HG03432 (cell line): Measurements from ENCODE around the gene NLRP13.
"Not testable (repeated sequence)": the region's sequence is repeated elsewhere in the genome, so short reads cannot be mapped to it uniquely, and the experiment has no call there.

Experiments
- ATAC-seq: cut with Tn5 transposase; IDR thresholded peaks from one replicate; pipeline ENCODE4 v1.9.1; 2021; ENCODE audit warnings: mild to moderate bottlenecking, moderate library complexity; ENCODE audit not compliant: unreplicated experiment

NLRP13 gene

DNA sequence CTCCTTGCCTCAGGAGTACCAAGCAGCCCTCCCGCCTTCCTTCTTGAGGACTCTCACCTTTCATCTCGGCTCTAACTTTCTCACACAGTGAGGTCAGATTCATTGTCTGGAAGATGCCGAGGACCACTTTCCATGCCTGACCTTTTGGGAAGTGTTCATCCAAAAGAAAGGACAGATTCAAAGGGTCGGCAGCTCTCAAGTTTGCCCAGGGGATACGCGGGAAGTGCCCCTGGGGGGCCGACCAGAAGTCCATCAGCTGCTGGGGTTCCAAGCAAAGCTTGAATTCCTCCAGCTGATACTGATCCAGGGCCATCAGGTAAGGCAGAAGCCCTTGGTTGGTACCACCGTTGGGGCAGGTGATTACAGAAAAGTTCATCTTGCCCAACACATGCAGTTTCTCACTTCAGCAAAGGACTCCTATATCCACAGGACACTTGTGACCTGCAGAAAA, at the start of gene NLRP13:
TSS of gene NLRP13 (minus strand) at position 401 of the 451 bp plus-strand sequence. CDS start at position 376, 25 bp downstream.
- no peak for ATAC-seq

DNA sequence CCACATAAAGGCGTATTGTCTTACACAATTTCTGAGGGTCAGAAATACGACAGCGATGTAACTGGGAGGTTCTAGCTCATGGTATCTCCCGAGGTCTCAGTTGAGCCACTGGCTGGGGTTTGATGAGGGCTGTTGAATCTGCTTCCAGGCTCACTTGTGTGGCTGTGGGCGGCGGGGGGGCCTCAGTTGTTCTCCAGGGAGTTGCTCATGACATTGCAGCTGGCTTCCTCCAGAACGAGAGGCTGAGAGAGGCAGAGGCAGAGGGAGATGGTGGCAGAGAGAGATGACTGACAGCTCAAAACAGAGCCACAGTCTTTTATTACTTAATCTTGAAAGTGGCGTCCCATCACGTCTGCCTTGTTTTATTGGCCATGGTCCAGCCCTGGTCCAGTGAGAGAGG, 48.3 kb upstream of the NLRP13 start:
- ATAC-seq: no peak

DNA sequence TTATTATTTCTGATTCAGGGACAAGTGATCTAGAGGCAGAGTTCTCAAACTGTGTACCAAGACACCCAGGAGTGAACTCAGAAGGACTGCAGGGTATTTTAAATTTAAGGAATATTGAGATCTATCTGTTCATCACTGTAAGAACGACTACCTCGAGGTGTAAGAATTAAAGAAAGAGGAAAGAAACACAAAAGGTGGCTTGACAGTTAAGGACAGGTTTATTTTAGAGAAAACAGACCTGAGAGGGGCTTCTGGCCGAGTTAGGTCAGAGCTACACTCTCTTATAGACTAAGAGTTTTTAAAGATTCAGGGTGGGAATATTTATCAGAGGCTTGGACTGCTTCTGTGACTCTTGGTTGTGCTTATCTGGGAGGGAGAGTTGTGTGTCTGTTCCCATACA, 41.8 kb upstream of the NLRP13 start:
- no peak for ATAC-seq

- ATAC-seq: no peak
Measured at GRCh38 chr19:55962186-55962585, 30.1 kb upstream of the NLRP13 start.

GRCh38 chr19:55959996-55960675, 28.0 kb upstream of the NLRP13 start:
- no peak for ATAC-seq

DNA sequence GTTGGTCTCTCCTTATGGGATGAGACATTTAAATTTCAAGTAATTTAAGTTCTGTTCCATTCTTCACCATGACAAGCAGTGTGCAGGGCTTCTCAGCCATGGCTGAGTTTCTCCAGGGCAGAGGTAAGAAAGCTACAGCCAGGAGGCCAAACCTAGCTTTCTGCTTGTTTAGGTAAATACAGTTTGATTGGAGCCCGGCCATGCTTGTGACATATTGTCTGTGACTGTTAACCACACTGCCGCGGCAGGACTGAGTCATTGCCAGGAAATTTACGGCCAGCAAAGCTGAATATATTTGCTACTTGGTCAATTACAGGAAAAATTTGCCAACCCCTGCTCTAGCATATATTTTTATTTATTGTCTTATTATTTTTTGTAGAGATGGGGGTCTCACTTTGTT, 26.2 kb upstream of the NLRP13 start:
- no peak for ATAC-seq

GRCh38 chr19:55956431-55956830, 24.3 kb upstream of the NLRP13 start:
- no peak for ATAC-seq

- ATAC-seq: not testable (repeated sequence)
Measured at GRCh38 chr19:55950566-55950965, 18.4 kb upstream of the NLRP13 start.

- ATAC-seq: no peak
Measured at GRCh38 chr19:55947532-55947931, 15.4 kb upstream of the NLRP13 start, which contains the start of gene NLRP8. TSS of gene NLRP8 (plus strand) at chr19:55947832.

DNA sequence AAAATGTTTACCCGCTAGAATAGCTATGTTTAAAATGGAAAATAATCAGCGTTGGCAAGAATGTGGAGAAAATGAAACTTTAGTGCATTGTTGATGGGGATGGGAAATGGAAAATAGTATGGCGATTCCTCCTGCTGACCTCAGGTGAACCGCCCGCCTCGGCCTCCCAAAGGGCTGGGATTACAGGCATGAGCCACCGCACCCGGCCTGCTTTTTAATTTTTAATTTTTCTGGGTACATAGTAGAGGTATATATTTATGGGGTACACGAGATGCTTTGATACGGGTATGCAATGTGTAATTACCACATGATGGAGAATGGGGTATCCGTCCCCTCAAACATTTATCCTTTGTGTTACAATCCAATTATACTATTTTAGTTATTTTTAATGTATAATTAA, 8.2 kb upstream of the NLRP13 start:
- no peak for ATAC-seq

DNA sequence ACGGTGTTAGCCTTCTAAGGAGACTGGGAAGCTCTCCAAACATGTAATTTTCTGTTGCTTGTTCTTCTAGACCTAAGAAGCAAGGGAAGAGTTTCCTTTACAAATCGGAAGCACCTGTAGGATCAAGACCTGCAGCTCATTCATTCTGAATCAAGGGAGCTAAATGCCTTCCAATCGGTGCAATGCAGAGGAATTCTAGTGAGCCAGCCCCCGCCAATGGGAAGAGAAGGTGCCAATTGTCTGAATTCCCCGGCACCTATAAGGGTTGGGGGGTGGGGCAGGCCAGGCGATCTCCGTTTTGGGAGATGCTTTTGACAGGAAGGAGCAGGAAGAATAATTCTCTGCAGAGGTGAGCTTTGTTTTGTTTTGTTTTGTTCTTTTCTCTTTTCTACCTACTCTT, 7.1 kb upstream of the NLRP13 start:
- no peak for ATAC-seq

DNA sequence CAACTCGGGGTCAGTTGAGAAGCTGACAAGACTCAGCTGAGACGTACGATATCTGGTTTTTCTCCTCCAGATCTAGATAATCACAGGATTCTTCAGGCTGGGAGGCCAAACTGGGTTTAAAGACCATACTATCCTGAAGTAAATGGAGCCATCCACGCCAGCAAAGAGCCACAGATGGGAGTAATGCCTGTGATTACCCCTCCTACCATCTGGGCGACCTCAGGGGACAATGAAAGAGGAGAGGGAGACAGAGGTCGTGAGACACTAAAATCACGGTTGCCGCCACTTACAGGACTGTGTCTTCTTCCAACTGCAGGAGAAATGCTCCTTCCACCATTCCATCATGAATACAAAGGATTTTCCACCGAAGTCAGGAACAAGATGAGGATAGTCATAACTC, 3.1 kb upstream of the NLRP13 start:
- ATAC-seq: no peak

- ATAC-seq: no peak
Measured at GRCh38 chr19:55930996-55931515, 1.1 kb downstream of the NLRP13 start.

- not testable (repeated sequence) for ATAC-seq
Measured at GRCh38 chr19:55929258-55929657, 2.9 kb downstream of the NLRP13 start.

- ATAC-seq: no peak
Measured at GRCh38 chr19:55927991-55928390, 4.1 kb downstream of the NLRP13 start.

GRCh38 chr19:55923556-55923955, 8.6 kb downstream of the NLRP13 start:
- no peak for ATAC-seq

DNA sequence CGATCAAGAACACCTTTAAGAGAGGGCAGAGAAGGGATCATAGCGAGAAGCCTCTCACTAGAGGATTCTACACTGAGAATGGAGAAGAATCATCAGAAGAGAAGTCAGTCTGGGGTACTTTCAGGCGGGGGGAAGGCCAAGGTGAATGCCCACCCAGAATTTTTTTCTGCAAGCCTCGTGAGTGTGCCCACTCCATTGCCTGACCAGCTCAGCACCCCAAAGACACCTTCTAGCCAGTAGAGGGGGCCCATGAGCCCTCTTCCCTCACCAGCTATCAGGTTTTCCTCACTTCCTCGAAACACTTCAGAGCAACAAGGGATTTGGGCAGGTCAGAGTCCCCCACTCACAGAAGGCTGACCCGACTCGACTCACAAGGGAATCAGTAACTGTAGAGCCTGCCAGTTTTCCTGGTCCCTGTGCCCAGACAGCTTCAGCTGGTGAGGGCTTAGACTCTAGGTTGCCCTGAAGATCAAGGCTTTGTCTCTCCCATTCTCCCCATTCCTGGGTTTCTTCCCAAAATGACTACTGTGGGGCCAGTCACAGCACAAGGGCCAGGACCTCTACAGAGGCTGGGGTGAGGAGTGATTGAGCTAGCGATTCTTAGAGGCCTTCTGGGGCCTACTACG, 18.4 kb downstream of the NLRP13 start:
- no peak for ATAC-seq

DNA sequence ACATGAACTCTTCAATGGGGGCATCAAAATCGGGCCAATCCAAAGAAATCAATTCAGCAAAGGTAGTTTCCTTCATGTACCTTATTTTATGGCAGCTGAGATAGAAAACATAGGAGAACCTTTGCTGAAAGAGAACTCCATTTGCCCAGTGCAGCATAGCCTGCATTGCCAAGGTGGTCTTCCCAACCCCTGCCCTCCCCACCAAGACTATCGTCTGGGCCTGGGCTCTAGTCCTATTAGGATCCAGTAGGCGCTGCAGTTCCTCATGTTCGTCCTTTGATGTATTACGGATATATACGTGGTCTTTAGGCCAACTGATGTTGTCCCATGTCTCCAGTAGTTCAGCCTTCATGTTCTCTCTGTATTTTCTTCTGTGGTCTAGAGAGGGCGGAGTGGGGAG, 19.2 kb downstream of the NLRP13 start:
- no peak for ATAC-seq

DNA sequence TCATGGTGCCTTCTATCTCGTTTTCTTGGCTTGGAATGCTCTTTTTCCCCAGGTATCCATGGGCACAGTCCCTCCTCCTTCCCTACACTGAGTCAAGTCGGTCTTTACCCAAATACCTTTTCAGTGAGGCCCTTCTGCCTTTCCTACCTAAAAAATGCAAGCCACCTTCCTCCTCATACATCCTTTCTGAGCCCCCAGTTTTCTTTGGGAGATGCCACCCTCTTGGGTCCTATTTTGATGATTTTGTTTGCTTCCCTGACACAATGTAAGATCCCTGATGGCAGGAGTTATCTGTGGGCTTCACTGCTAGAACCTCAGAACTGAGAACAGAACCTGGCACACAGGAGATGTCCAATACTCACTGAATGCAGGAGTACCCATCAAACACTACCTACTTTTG, 22.3 kb downstream of the NLRP13 start:
- no peak for ATAC-seq

GRCh38 chr19:55907746-55908145, 24.4 kb downstream of the NLRP13 start:
- no peak for ATAC-seq

GRCh38 chr19:55907286-55907685, 24.9 kb downstream of the NLRP13 start:
- no peak for ATAC-seq

DNA sequence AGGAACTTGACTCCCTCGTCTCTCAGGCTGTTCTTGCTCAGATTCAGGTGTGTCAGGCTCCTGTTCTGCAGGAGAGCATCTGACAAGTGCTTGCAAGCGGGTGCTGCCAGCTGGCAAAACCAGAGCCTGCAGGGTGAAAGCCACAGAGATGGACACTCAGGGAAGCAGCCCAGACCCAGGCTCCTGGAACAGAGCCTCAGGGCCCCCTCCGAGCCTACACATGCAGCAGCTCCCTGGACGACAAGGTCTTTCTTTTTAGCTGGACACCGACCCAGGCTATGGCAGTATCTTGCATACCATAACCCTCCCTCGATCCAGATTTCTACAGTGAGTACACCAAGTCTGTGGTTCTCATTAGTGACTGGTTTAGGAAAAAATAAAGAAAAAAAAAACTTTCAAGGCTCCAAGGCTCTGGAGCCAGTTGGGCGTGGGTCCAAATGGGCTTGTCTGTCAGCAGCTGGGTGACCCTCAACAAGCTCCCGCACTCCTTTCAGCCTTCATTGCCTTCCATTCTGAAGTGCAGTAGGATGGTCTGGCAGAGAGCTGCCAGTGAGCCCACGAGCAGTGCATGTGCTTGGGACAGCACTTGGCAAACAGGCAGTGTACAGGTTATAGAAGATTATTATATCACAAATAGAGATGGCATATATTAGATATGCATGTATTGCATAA, 29.9 kb downstream of the NLRP13 start:
- ATAC-seq: no peak
